ENCODE results near the gene MYL10.

- TF ChIP-seq, protein P1, sequence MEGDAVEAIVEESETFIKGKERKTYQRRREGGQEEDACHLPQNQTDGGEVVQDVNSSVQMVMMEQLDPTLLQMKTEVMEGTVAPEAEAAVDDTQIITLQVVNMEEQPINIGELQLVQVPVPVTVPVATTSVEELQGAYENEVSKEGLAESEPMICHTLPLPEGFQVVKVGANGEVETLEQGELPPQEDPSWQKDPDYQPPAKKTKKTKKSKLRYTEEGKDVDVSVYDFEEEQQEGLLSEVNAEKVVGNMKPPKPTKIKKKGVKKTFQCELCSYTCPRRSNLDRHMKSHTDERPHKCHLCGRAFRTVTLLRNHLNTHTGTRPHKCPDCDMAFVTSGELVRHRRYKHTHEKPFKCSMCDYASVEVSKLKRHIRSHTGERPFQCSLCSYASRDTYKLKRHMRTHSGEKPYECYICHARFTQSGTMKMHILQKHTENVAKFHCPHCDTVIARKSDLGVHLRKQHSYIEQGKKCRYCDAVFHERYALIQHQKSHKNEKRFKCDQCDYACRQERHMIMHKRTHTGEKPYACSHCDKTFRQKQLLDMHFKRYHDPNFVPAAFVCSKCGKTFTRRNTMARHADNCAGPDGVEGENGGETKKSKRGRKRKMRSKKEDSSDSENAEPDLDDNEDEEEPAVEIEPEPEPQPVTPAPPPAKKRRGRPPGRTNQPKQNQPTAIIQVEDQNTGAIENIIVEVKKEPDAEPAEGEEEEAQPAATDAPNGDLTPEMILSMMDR (IDR thresholded peaks at IDR 0.05), result no peak
- TF ChIP-seq RAD21 (conservative IDR thresholded peaks at IDR 0.05 in 1 of 2, IDR thresholded peaks at IDR 0.05 in 1 of 2) (no peak), EP300 (IDR thresholded peaks at IDR 0.05) (no peak), FOSL2 (IDR thresholded peaks at IDR 0.05) (no peak), FOSL2 (CRISPR knock-in tag; IDR thresholded peaks at IDR 0.05) (no peak), TP53 (CRISPR knock-in tag; IDR thresholded peaks at IDR 0.05) (no peak), SMC3 (IDR thresholded peaks at IDR 0.05) (no peak), BCL3 (IDR thresholded peaks at IDR 0.05) (no peak), ESRRA (IDR thresholded peaks at IDR 0.05; ENCODE audit: borderline replicate concordance, low read length) (no peak), POLR2A (IDR thresholded peaks at IDR 0.05; ENCODE audit: low read length) (no peak), KDM5A (IDR thresholded peaks at IDR 0.05) (no peak), REST (IDR thresholded peaks at IDR 0.05) (no peak)
Observed at GRCh38 chr7:101596898-101597297, 32.2 kb downstream of the MYL10 start.

Measured in A549 (cell line).